ENCODE measurements around the gene SLC25A33. TPM values are rescaled to one million over a fixed set of nuclear protein-coding genes. Genes with fewer than 3 reads are reported as not detected.

SLC25A33 gene
- total RNA-seq, 1 donor from 2014 or later = 13.3 TPM

DNA sequence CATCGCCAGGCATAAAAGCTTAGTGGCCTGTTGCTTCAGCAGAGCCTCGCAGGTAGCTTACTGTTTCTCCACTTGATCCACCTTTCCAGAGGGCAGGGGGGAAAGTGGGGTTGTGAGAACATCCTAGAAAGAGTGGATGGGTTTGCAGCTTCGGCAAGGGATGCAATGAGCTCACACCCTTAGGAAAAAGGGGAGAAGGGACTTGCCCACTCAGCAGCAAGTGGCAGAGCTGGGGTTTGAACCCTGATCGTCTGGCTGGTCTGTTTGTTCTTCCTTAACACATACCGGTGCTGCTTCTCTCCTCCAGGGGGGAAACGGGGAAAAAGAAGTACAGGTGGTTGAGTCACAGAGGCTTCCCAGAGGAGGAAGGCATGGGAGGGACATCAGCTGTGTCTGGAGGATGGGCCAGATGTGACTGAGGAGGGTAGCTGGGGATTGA lies 50.5 kb downstream of the SLC25A33 start:
- Mint-ChIP-seq H3K27me3 (ENCODE audit: low read depth) (no peaks in the 10 kb centered on the region), H3K4me3 (peak overlapping the region; percentile 92), H3K4me1 (peaks cover 44% of the 10 kb centered on the region), H3K27ac (ENCODE audit: unreplicated experiment) (no peak overlapping the region), H3K36me3 (ENCODE audit: low read depth) (peaks cover 4% of the 10 kb centered on the region), H3K9me3 (no peaks in the 10 kb centered on the region)
- TF ChIP-seq, protein P1, sequence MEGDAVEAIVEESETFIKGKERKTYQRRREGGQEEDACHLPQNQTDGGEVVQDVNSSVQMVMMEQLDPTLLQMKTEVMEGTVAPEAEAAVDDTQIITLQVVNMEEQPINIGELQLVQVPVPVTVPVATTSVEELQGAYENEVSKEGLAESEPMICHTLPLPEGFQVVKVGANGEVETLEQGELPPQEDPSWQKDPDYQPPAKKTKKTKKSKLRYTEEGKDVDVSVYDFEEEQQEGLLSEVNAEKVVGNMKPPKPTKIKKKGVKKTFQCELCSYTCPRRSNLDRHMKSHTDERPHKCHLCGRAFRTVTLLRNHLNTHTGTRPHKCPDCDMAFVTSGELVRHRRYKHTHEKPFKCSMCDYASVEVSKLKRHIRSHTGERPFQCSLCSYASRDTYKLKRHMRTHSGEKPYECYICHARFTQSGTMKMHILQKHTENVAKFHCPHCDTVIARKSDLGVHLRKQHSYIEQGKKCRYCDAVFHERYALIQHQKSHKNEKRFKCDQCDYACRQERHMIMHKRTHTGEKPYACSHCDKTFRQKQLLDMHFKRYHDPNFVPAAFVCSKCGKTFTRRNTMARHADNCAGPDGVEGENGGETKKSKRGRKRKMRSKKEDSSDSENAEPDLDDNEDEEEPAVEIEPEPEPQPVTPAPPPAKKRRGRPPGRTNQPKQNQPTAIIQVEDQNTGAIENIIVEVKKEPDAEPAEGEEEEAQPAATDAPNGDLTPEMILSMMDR (conservative IDR thresholded peaks at IDR 0.05) = no peak
- DNase-seq (ENCODE audit: low read depth, low spot score) = no peak

DNA sequence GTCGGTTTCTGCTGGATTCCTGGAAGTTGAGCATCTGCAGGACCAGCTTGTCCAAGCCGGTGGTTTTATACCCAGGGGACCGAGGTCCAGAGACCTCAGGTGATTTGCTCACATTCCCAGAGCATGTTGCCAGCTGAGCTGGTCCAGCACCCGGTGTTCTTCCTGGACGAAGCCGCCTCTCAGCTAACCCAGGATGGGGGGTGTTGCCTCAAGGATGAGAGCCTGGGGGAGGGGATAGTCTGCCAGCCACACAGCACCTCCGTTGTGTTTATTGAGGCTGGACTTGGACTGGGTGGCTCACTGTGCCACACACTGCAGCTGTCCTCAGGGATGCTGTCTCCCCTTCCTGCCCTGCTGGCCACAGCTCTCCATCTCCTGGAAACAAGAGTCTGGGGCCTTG lies 50.9 kb downstream of the SLC25A33 start:
- Mint-ChIP-seq H3K9me3 (no peaks in the 10 kb centered on the region), H3K36me3 (ENCODE audit: low read depth) (peaks cover 4% of the 10 kb centered on the region), H3K4me1 (peaks cover 44% of the 10 kb centered on the region), H3K4me3 (peak overlapping the region; percentile 92), H3K27me3 (ENCODE audit: low read depth) (no peaks in the 10 kb centered on the region), H3K27ac (ENCODE audit: unreplicated experiment) (no peak overlapping the region)
- TF ChIP-seq, protein P1 (conservative IDR thresholded peaks at IDR 0.05) = no peak
- no peak for DNase-seq (ENCODE audit: low read depth, low spot score)

DNA sequence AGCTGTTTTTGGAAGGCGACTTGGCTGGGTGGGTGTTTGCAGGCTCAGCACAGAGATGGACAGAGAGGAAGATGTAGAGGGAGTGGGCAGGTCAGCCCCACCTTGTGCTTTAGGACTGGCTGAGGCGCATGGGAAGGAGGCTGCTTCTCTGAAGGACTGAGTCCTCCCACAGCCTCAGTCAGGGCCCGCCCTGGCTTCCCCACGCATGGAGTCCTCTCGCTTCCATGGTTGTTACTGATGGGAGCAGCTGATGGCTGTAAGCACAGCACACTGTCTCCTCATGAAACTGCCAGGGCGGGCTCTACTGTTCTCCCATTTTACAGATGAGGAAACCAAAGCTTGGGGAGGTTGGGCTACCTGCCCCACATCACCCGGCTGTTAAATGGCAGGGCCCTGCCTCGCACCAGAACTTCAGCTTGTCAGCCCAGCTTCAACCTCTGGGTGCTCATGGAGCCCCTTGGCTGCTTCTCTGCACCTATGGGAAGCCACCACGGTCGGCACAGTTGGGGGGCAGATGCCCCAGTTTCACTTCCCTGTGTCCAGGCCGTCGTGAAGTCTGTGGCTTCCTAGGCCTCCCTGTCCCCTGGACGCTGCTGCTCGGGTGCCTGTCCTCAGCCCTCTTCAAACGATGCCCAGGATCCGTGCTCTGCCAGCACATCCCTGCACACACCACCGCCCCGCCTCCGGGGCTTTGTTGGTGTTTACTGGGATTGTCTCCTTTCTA lies 51.8 kb downstream of the SLC25A33 start:
- H3K36me3 Mint-ChIP-seq (ENCODE audit: low read depth) = peaks cover 4% of the 10 kb centered on the region
- peaks cover 44% of the 10 kb centered on the region for H3K4me1 Mint-ChIP-seq
- no peaks in the 10 kb centered on the region for H3K27me3 Mint-ChIP-seq (ENCODE audit: low read depth)
- peak overlapping the region; percentile 92 for H3K4me3 Mint-ChIP-seq
- TF ChIP-seq, protein P1 (conservative IDR thresholded peaks at IDR 0.05) = no peak
- DNase-seq (ENCODE audit: low read depth, low spot score) = no peak
- H3K9me3 Mint-ChIP-seq = no peaks in the 10 kb centered on the region
- peak overlapping the region; percentile 6 for H3K27ac Mint-ChIP-seq (ENCODE audit: unreplicated experiment)

DNA sequence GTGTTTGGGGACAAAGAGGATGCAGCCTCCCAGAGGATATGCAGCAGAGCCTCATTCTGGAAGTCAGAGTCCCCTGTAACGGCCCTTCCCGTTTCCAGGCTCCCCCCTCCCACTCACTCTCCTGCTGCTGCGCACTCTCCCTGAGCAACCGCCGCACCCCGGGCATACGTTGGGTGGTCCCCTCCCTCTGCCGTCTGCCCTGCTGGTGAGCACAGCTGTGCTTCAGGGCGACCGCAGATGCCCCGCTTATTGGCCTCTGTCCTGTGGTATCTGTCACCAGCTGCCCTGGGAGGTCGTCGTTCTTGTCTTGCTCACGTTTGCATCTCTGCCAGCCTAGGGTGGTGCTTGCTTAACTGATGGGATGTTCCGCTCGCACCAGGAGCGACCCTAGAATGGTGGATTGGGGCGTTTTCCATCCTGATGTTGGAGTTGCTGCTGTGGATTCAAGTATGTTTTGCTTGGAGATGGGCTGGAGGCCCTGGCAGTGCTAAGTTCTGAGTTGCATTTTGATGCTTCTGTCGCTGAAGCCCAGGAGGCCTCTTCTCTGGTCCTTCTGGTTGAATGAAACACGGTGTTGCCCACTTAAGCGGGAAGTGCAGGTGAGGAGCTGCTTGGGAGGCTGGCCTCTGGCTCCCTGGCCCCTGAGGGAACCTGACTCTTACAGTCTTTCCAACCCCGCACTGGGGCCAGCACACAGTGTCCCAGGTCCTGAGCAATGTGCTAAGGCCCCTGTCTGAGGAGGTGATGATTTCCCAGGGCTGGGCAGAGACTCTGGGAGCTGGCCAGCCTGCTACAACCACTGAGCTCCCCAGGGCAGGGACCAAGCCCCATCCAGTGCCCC lies 52.6 kb downstream of the SLC25A33 start:
- H3K36me3 Mint-ChIP-seq (ENCODE audit: low read depth) = peaks cover 4% of the 10 kb centered on the region
- no peaks in the 10 kb centered on the region for H3K27me3 Mint-ChIP-seq (ENCODE audit: low read depth)
- TF ChIP-seq, protein P1 (conservative IDR thresholded peaks at IDR 0.05) = no peak
- no peaks in the 10 kb centered on the region for H3K9me3 Mint-ChIP-seq
- DNase-seq (ENCODE audit: low read depth, low spot score) = no peak
- peaks cover 44% of the 10 kb centered on the region for H3K4me1 Mint-ChIP-seq
- no peak overlapping the region for H3K27ac Mint-ChIP-seq (ENCODE audit: unreplicated experiment)
- H3K4me3 Mint-ChIP-seq = peak overlapping the region; percentile 92

DNA sequence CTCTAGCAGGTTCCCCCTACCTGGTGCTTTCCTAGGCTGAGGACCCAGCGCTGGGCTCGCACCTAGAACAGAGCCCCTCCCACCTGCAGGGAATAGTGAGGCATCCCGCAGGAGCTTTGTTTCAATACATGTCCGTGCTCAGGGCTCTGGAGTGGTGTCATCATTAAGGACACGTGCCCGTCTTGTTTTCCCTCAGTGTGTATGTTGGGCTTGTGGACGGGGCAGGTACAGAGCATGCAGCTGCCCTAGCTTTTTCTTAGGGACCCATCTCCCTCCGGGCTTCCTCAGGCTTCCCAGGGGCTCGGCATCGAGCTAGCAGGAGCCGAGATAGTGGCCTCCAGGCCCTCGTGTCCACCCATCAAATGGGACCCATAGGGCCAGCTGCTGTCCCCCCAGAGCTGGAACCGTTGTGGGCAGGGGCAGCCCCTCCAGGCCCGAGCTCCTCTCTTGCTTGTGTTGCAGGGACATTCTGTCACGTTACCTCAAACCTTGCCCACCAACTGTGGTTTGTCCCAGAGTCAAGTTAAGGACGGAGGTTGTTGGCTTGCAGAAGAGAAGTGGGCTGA lies 53.3 kb downstream of the SLC25A33 start:
- peak overlapping the region; percentile 75 for H3K27ac Mint-ChIP-seq (ENCODE audit: unreplicated experiment)
- H3K27me3 Mint-ChIP-seq (ENCODE audit: low read depth) = no peaks in the 10 kb centered on the region
- no peaks in the 10 kb centered on the region for H3K9me3 Mint-ChIP-seq

More for the DNA sequence above, 53.3 kb downstream of the SLC25A33 start:
- peak overlapping the region; percentile 92 for H3K4me3 Mint-ChIP-seq
- DNase-seq (ENCODE audit: low read depth, low spot score) = no peak
- TF ChIP-seq, protein P1 (conservative IDR thresholded peaks at IDR 0.05) = no peak
- peaks cover 44% of the 10 kb centered on the region for H3K4me1 Mint-ChIP-seq
- H3K36me3 Mint-ChIP-seq (ENCODE audit: low read depth) = peaks cover 4% of the 10 kb centered on the region
